ENCODE data around the gene SFT2D1. TPM values are rescaled to one million over a fixed set of nuclear protein-coding genes. Genes with fewer than 3 reads are reported as not detected.

SFT2D1 gene
- total RNA-seq, 1 donor from 2014 or later: 52.5 TPM

GRCh38 chr6:166335378-166336302, 6.7 kb downstream of the SFT2D1 start:
- intact Hi-C loops (cut with micrococcal nuclease): no loop called here

GRCh38 chr6:166334878-166335277, 7.5 kb downstream of the SFT2D1 start:
- intact Hi-C loops (cut with micrococcal nuclease): loop anchor here (5.0 kb wide), 2 partner anchors 58 to 67 kb away; no protein-coding TSS in a partner anchor

GRCh38 chr6:166333172-166333995, 9.0 kb downstream of the SFT2D1 start:
- intact Hi-C loops (cut with micrococcal nuclease): loop anchor here (1.0 to 5.0 kb wide), 4 partner anchors 8 to 69 kb away; partner anchors contain the start of gene MPC1

GRCh38 chr6:166331503-166332415, 10.6 kb downstream of the SFT2D1 start:
- intact Hi-C loops (cut with micrococcal nuclease): loop anchor here (2.0 to 5.0 kb wide), 3 partner anchors 51 to 71 kb away; partner anchors contain the start of gene MPC1

GRCh38 chr6:166330612-166331011, 11.7 kb downstream of the SFT2D1 start:
- intact Hi-C loops (cut with micrococcal nuclease): loop anchor here (5.0 kb wide), 2 partner anchors 53 to 72 kb away; no protein-coding TSS in a partner anchor

- intact Hi-C loops (cut with micrococcal nuclease): no loop called here
Observed at GRCh38 chr6:166325383-166326042, 16.8 kb downstream of the SFT2D1 start.

GRCh38 chr6:166323395-166323794, 18.9 kb downstream of the SFT2D1 start:
- intact Hi-C loops (cut with micrococcal nuclease): no loop called here

GRCh38 chr6:166318649-166319600, 23.4 kb downstream of the SFT2D1 start:
- intact Hi-C loops (cut with micrococcal nuclease): no loop called here

GRCh38 chr6:166318227-166318626, 24.1 kb downstream of the SFT2D1 start:
- intact Hi-C loops (cut with micrococcal nuclease): no loop called here

- intact Hi-C loops (cut with micrococcal nuclease): no loop called here
Observed at GRCh38 chr6:166317261-166318212, 24.8 kb downstream of the SFT2D1 start.

- intact Hi-C loops (cut with micrococcal nuclease): no loop called here
Observed at GRCh38 chr6:166315436-166315835, 26.9 kb downstream of the SFT2D1 start.

- intact Hi-C loops (cut with micrococcal nuclease): no loop called here
Observed at GRCh38 chr6:166314454-166314853, 27.9 kb downstream of the SFT2D1 start.

- intact Hi-C loops (cut with micrococcal nuclease): loop anchor here (1.0 kb wide), 2 partner anchors 68 to 87 kb away; no protein-coding TSS in a partner anchor
Observed at GRCh38 chr6:166313255-166314070, 28.9 kb downstream of the SFT2D1 start.

- intact Hi-C loops (cut with micrococcal nuclease): loop anchor here (1.0 kb wide), 2 partner anchors 68 to 87 kb away; no protein-coding TSS in a partner anchor
Observed at GRCh38 chr6:166312832-166313231, 29.5 kb downstream of the SFT2D1 start.

GRCh38 chr6:166310634-166311033, 31.7 kb downstream of the SFT2D1 start:
- intact Hi-C loops (cut with micrococcal nuclease): no loop called here

- intact Hi-C loops (cut with micrococcal nuclease): no loop called here
Observed at GRCh38 chr6:166309977-166310376, 32.4 kb downstream of the SFT2D1 start.
